Suprapubic skin (tissue), 3 donors: ENCODE data around the gene DCPS.

ENCODE experiments used
- EP300 ChIP-seq: sonication (generic); formaldehyde crosslinking; IDR thresholded peaks from one replicate; pipeline ENCODE4 v1.6.1; 2017; ENCODE audit warnings: antibody characterized with exemption
- TF ChIP-seq, protein P1 (sequence below), 2 donors: fragments of 200-600 bp in 1 of 2; fragments of 450-650 bp in 1 of 2; sonication (generic) in 1 of 2; IDR thresholded peaks; one replicate each; pipeline ENCODE4 v1.5.1; 2016 to 2019; ENCODE audit warnings: antibody characterized with exemption in 2 of 2, mild to moderate bottlenecking in 1 of 2, moderate library complexity in 1 of 2

DNA sequence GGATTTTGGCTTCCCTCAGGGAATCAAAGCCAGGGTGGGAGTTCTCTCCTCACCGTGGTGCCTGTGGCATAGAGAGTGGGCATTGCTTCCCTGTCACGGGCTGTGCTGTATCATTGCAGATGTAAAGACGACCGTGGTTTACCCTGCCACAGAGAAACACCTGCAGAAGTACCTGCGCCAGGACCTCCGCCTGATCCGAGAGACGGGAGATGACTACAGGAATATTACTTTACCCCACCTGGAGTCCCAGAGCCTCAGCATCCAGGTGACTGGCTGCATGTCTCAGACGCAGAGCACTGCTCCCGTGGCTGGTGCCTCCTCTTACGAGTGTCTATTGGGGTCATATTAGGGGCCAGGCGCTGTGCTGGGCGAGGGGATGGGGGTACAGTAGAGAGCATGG lies 27.4 kb downstream of the DCPS start:
- TF ChIP-seq, protein P1, sequence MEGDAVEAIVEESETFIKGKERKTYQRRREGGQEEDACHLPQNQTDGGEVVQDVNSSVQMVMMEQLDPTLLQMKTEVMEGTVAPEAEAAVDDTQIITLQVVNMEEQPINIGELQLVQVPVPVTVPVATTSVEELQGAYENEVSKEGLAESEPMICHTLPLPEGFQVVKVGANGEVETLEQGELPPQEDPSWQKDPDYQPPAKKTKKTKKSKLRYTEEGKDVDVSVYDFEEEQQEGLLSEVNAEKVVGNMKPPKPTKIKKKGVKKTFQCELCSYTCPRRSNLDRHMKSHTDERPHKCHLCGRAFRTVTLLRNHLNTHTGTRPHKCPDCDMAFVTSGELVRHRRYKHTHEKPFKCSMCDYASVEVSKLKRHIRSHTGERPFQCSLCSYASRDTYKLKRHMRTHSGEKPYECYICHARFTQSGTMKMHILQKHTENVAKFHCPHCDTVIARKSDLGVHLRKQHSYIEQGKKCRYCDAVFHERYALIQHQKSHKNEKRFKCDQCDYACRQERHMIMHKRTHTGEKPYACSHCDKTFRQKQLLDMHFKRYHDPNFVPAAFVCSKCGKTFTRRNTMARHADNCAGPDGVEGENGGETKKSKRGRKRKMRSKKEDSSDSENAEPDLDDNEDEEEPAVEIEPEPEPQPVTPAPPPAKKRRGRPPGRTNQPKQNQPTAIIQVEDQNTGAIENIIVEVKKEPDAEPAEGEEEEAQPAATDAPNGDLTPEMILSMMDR (IDR thresholded peaks at IDR 0.05), result no peak
- no peak for TF ChIP-seq EP300
